Measurements from ENCODE around the gene RTCB. TPM values are rescaled to one million over a fixed set of nuclear protein-coding genes. Genes with fewer than 3 reads are reported as not detected.

The RTCB gene
- total RNA-seq, 1 donor from 2014 or later, result 103 TPM

DNA sequence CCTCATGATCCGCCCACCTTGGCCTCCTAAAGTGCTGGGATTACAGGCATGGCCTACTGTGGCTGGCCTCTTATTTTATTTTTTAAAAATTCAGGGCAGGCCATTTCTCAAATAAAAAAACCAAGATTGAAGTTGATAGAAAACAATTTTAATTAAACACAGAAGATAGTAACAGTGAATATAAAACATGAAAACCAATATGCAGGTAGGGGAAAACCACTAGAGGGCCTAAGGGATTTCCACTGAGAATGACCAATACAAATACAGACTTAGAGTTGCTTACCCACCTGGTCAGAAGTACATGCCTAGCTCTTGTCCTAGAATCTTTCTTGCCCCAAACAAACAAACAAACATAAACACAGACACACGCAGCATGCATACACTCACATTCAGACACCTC lies 1.7 kb upstream of the RTCB start:
- no peak overlapping the region for H3K4me3 Mint-ChIP-seq
- H3K4me1 Mint-ChIP-seq (ENCODE audit: low read depth), result peaks cover 32% of the 10 kb centered on the region
- peaks cover 8% of the 10 kb centered on the region for H3K36me3 Mint-ChIP-seq (ENCODE audit: low read depth)
- H3K9me3 Mint-ChIP-seq, result no peaks in the 10 kb centered on the region
- intact Hi-C loops (cut with micrococcal nuclease), result no loop called here
- no peak for DNase-seq (ENCODE audit: low spot score)
- H3K27ac Mint-ChIP-seq, result no peak overlapping the region
- H3K27me3 Mint-ChIP-seq (ENCODE audit: insufficient read depth), result peaks cover 6% of the 10 kb centered on the region

GRCh38 chr22:32411402-32411801 lies 645 bp downstream of the RTCB start:
- Mint-ChIP-seq H3K9me3 (no peaks in the 10 kb centered on the region), H3K27me3 (ENCODE audit: insufficient read depth) (no peaks in the 10 kb centered on the region), H3K4me3 (peak overlapping the region; percentile 94), H3K27ac (peak overlapping the region; percentile 93), H3K4me1 (ENCODE audit: low read depth) (peaks cover 51% of the 10 kb centered on the region), H3K36me3 (ENCODE audit: low read depth) (peaks cover 26% of the 10 kb centered on the region)
- intact Hi-C loops (cut with micrococcal nuclease), result no loop called here
- DNase-seq (ENCODE audit: low spot score), result no peak

- H3K27ac Mint-ChIP-seq, result peak overlapping the region; percentile 61
- no peak for DNase-seq (ENCODE audit: low spot score)
- peaks cover 34% of the 10 kb centered on the region for H3K36me3 Mint-ChIP-seq (ENCODE audit: low read depth)
- peaks cover 51% of the 10 kb centered on the region for H3K4me1 Mint-ChIP-seq (ENCODE audit: low read depth)
- no peaks in the 10 kb centered on the region for H3K27me3 Mint-ChIP-seq (ENCODE audit: insufficient read depth)
- intact Hi-C loops (cut with micrococcal nuclease), result no loop called here
- H3K4me3 Mint-ChIP-seq, result peak overlapping the region; percentile 94
- H3K9me3 Mint-ChIP-seq, result no peaks in the 10 kb centered on the region
These were observed 1.6 kb downstream of the RTCB start for GRCh38 chr22:32410459-32410858.

- no peak for DNase-seq (ENCODE audit: low spot score)
- Mint-ChIP-seq H3K27me3 (ENCODE audit: insufficient read depth) (no peaks in the 10 kb centered on the region), H3K4me3 (peak overlapping the region; percentile 94), H3K27ac (no peak overlapping the region), H3K36me3 (ENCODE audit: low read depth) (peaks cover 34% of the 10 kb centered on the region), H3K9me3 (no peaks in the 10 kb centered on the region), H3K4me1 (ENCODE audit: low read depth) (peaks cover 51% of the 10 kb centered on the region)
- intact Hi-C loops (cut with micrococcal nuclease), result no loop called here
These were observed 2.1 kb downstream of the RTCB start for GRCh38 chr22:32409977-32410376.

DNA sequence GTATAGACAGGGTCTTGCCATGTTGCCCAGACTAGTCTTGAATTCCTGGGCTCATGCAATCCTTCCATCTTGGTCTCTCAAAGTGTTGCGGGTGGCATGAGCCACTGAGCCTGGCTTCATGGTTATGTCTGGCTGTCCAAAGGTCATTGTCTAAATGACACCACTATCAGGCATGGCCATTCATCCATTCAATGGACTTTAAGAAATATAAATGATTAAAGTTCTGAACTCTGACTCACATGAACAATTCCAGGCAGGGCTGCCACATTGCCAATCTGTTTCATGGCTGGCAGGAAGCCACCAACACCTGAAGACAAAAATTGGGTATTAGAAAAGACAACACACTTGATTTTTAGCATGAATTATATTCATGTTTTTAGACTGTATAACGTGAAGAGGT lies 4.1 kb downstream of the RTCB start:
- Mint-ChIP-seq H3K4me1 (ENCODE audit: low read depth) (peaks cover 48% of the 10 kb centered on the region), H3K27me3 (ENCODE audit: insufficient read depth) (no peaks in the 10 kb centered on the region), H3K4me3 (no peak overlapping the region), H3K27ac (no peak overlapping the region), H3K9me3 (no peaks in the 10 kb centered on the region), H3K36me3 (ENCODE audit: low read depth) (peaks cover 41% of the 10 kb centered on the region)
- DNase-seq (ENCODE audit: low spot score), result no peak
- intact Hi-C loops (cut with micrococcal nuclease), result no loop called here

- Mint-ChIP-seq H3K36me3 (ENCODE audit: low read depth) (peaks cover 41% of the 10 kb centered on the region), H3K4me3 (no peak overlapping the region), H3K27ac (peak overlapping the region; percentile 60), H3K4me1 (ENCODE audit: low read depth) (peaks cover 42% of the 10 kb centered on the region), H3K27me3 (ENCODE audit: insufficient read depth) (no peaks in the 10 kb centered on the region), H3K9me3 (no peaks in the 10 kb centered on the region)
- intact Hi-C loops (cut with micrococcal nuclease), result no loop called here
- DNase-seq (ENCODE audit: low spot score), result no peak
These were observed 4.7 kb downstream of the RTCB start for GRCh38 chr22:32407312-32407711.

DNA sequence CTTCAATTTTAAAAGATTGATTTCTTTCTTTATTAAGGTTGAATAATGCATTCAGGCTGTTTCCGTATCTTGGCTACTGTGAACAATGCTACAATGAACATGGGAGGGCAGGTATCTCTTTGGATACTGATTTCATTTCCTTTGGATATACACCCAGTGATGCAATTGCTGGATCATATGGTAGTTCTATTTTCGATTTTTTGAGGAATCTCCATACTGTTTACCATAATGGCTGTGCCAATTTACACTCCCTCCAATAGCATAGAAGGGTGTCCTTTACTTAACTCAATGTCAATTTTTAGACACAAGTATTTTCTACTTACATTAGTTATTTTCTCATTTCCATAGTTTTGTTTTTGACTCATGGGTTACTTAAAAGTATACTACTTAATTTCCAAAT lies 8.0 kb downstream of the RTCB start:
- intact Hi-C loops (cut with micrococcal nuclease), result no loop called here
- H3K4me3 Mint-ChIP-seq, result no peak overlapping the region
- peaks cover 22% of the 10 kb centered on the region for H3K4me1 Mint-ChIP-seq (ENCODE audit: low read depth)
- H3K36me3 Mint-ChIP-seq (ENCODE audit: low read depth), result peaks cover 51% of the 10 kb centered on the region
- no peaks in the 10 kb centered on the region for H3K9me3 Mint-ChIP-seq
- peak overlapping the region; percentile 5 for H3K27ac Mint-ChIP-seq
- no peaks in the 10 kb centered on the region for H3K27me3 Mint-ChIP-seq (ENCODE audit: insufficient read depth)
- no peak for DNase-seq (ENCODE audit: low spot score)

DNA sequence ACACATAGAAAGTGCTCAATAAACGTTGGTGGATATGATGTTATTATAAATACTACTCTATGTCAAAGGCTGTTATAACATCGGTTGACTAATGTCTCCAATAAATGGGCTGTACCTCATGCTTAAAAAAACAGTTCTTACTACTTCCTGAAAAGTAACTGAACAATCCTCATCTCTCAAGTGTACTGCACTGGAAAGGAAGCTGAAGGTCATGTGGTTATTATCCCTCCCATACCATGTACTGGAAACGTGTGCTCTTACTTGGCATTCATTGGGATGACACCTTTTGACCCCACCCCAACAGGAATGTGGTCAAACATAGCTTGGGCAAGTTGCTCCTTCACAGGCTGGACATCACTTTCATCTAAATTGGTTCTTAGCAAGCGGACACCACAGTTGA lies 10.6 kb downstream of the RTCB start:
- no peaks in the 10 kb centered on the region for H3K4me1 Mint-ChIP-seq (ENCODE audit: low read depth)
- no peaks in the 10 kb centered on the region for H3K27me3 Mint-ChIP-seq (ENCODE audit: insufficient read depth)
- H3K36me3 Mint-ChIP-seq (ENCODE audit: low read depth), result peaks cover 42% of the 10 kb centered on the region
- DNase-seq (ENCODE audit: low spot score), result no peak
- H3K9me3 Mint-ChIP-seq, result no peaks in the 10 kb centered on the region
- H3K27ac Mint-ChIP-seq, result no peak overlapping the region
- intact Hi-C loops (cut with micrococcal nuclease), result no loop called here
- H3K4me3 Mint-ChIP-seq, result no peak overlapping the region

DNA sequence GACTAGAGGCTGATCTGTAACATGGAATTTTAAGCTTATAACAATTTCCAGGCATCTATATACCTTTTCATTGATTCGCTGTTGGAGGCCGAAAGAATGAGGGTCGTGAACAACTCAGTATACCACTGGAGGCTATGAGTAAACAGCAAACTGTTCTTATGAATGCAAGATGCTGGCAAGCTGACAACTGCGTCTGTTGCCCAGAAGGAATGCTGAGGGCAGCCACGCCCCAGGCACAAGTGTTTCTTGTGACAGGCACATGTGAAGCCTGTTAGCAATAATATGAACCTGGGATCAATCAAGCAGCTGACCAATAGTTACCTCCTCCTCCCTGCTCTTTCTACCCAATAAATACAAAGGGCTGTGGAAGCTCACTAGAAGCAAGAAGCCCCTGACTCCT lies 15.3 kb downstream of the RTCB start:
- H3K9me3 Mint-ChIP-seq, result no peaks in the 10 kb centered on the region
- peaks cover 51% of the 10 kb centered on the region for H3K36me3 Mint-ChIP-seq (ENCODE audit: low read depth)

DNA sequence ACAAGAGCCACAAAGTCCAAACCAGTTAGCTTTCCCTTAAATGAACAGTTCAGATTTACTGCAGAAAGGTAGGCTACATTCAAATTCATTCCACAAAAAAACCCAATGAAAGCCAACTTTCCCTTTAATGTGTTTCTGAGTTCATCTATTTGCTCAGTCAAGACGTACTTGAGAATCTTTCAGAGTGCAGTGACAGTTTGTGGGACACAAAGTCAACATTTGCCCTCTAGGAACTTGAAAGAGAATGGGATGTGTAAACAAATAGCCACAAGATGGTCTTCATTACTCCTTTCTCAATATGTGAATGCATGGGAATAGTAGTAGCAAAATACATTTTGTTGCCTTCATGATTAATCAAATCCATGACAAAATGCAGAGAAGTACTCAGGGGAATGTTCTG lies 15.8 kb downstream of the RTCB start:
- Mint-ChIP-seq H3K9me3 (no peaks in the 10 kb centered on the region), H3K4me3 (no peak overlapping the region), H3K27me3 (ENCODE audit: insufficient read depth) (no peaks in the 10 kb centered on the region), H3K27ac (no peak overlapping the region), H3K4me1 (ENCODE audit: low read depth) (no peaks in the 10 kb centered on the region), H3K36me3 (ENCODE audit: low read depth) (peaks cover 48% of the 10 kb centered on the region)
- DNase-seq (ENCODE audit: low spot score), result no peak
- intact Hi-C loops (cut with micrococcal nuclease), result no loop called here

More for the DNA sequence above, 15.3 kb downstream of the RTCB start:
- no peak for DNase-seq (ENCODE audit: low spot score)
- intact Hi-C loops (cut with micrococcal nuclease), result no loop called here
- H3K4me1 Mint-ChIP-seq (ENCODE audit: low read depth), result no peaks in the 10 kb centered on the region
- H3K27ac Mint-ChIP-seq, result no peak overlapping the region
- H3K27me3 Mint-ChIP-seq (ENCODE audit: insufficient read depth), result no peaks in the 10 kb centered on the region
- H3K4me3 Mint-ChIP-seq, result no peak overlapping the region

DNA sequence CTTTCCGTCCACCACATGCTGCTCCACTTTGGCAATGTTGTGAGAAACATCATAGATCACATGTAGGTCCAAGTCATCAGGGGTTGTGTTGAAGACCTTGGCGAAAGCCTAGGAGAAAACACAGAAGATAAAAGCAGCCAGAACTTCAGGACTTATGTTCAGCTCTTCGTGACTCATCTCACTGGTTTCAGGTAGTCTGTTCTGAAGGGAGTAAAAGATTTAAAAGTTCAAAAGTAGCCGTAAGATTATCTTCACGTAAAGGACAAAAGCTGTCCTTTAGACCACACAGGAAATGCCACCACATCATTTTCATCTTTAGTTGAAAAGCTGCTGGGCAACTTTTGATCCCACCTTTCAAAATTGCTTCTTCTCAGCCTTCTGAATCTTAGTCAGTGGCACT lies 16.9 kb downstream of the RTCB start:
- intact Hi-C loops (cut with micrococcal nuclease), result no loop called here
- Mint-ChIP-seq H3K36me3 (ENCODE audit: low read depth) (peaks cover 44% of the 10 kb centered on the region), H3K27me3 (ENCODE audit: insufficient read depth) (no peaks in the 10 kb centered on the region), H3K27ac (peak overlapping the region; percentile 5), H3K9me3 (no peaks in the 10 kb centered on the region), H3K4me1 (ENCODE audit: low read depth) (no peaks in the 10 kb centered on the region), H3K4me3 (no peak overlapping the region)
- no peak for DNase-seq (ENCODE audit: low spot score)

DNA sequence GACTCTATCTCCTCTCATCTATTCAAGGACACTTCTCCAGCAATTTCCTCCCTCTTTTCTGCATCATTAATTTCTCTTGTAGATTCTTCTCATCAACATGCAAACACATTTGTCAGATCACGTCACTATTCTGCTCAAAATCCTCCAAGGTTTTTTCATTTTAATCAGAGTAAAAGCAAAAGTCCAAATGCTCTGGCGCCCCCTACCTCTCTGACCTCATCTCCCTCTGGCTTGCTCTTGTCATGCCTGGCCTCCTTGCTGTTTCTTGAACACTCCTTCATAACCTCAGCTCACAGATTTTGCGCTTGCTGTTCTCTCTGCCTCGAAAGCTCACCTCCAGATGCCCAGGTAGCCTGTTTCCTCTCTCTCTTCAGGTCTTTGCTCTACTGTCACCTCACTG lies 22.4 kb downstream of the RTCB start:
- H3K27ac Mint-ChIP-seq, result no peak overlapping the region

GRCh38 chr22:32385681-32386080 lies 26.4 kb downstream of the RTCB start:
- intact Hi-C loops (cut with micrococcal nuclease), result no loop called here
- peaks cover 25% of the 10 kb centered on the region for H3K36me3 Mint-ChIP-seq (ENCODE audit: low read depth)
- no peaks in the 10 kb centered on the region for H3K9me3 Mint-ChIP-seq
- no peaks in the 10 kb centered on the region for H3K27me3 Mint-ChIP-seq (ENCODE audit: insufficient read depth)
- DNase-seq (ENCODE audit: low spot score), result no peak
- no peak overlapping the region for H3K27ac Mint-ChIP-seq
- H3K4me1 Mint-ChIP-seq (ENCODE audit: low read depth), result peaks cover 4% of the 10 kb centered on the region
- H3K4me3 Mint-ChIP-seq, result no peak overlapping the region

More for the DNA sequence above, 22.4 kb downstream of the RTCB start:
- no peaks in the 10 kb centered on the region for H3K9me3 Mint-ChIP-seq
- intact Hi-C loops (cut with micrococcal nuclease), result no loop called here
- H3K4me1 Mint-ChIP-seq (ENCODE audit: low read depth), result peaks cover 4% of the 10 kb centered on the region
- no peaks in the 10 kb centered on the region for H3K27me3 Mint-ChIP-seq (ENCODE audit: insufficient read depth)
- no peak overlapping the region for H3K4me3 Mint-ChIP-seq
- no peak for DNase-seq (ENCODE audit: low spot score)
- H3K36me3 Mint-ChIP-seq (ENCODE audit: low read depth), result peaks cover 45% of the 10 kb centered on the region

GRCh38 chr22:32380991-32381390 lies 31.1 kb downstream of the RTCB start:
- no peak overlapping the region for H3K27ac Mint-ChIP-seq
- H3K9me3 Mint-ChIP-seq, result no peaks in the 10 kb centered on the region
- no peaks in the 10 kb centered on the region for H3K4me1 Mint-ChIP-seq (ENCODE audit: low read depth)

More at GRCh38 chr22:32380991-32381390, 31.1 kb downstream of the RTCB start:
- Mint-ChIP-seq H3K36me3 (ENCODE audit: low read depth) (peaks cover 3% of the 10 kb centered on the region), H3K4me3 (no peak overlapping the region), H3K27me3 (ENCODE audit: insufficient read depth) (no peaks in the 10 kb centered on the region)
- DNase-seq (ENCODE audit: low spot score), result no peak
- intact Hi-C loops (cut with micrococcal nuclease), result no loop called here
